ENCODE measurements around the gene INSR. TPM values are rescaled to one million over a fixed set of nuclear protein-coding genes. Genes with fewer than 3 reads are reported as not detected.

The INSR gene
- total RNA-seq, 2 donors from 2014 or later, result 50.8 to 118 TPM

DNA sequence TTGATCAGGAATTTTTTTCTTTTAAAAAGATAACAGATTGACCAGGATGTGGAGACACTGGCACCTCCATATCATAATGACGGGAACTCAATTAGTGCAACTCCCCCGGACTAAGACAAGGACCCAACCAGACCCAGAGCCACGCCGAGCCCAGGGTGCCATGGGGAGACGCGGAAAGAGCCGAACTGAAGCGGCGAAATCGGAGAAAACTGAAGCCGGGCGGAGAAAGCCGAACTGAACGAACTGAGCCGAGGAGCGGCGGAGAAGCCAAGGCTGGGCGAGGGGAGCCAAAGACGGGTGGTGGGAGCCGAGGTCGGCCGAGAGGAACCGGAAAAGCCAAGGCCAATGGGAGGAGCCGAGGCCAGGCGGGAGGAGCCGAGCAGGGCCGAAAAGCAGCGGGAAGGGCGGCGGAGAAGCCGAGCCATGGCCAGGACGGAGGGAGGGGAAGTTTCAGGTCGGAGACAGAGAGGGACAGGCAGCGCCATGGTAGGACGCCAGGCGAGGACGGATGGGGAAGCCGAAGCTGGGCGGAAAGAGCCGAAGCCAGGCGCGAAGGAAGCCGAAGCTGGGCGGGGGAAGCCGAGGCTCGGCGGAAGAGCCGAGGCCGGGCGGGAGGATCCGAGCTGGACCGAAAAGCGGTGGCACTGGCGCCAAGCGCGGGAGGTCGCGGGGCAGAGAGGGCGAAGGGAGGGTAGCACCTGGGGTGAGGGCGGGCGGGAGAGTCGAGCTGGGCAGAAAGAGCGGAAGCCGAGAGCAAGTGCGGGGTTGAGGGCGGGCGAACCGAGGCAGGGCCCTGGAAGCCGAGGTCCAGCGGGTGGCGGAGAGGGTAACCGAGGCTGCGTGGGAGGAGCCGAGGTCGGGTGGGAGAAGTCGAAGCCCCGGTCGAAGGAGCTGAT lies 195.3 kb downstream of the INSR start:
- no peaks in the 10 kb centered on the region for H3K36me3 ChIP-seq
- H3K9me3 ChIP-seq, result peaks cover 4 to 14% of the 10 kb centered on the region in 2 donors
- no peaks in the 10 kb centered on the region for H3K27me3 ChIP-seq
- peak overlapping the region; percentile 53 to 65 for H3K4me3 ChIP-seq
- TF ChIP-seq, protein P1, sequence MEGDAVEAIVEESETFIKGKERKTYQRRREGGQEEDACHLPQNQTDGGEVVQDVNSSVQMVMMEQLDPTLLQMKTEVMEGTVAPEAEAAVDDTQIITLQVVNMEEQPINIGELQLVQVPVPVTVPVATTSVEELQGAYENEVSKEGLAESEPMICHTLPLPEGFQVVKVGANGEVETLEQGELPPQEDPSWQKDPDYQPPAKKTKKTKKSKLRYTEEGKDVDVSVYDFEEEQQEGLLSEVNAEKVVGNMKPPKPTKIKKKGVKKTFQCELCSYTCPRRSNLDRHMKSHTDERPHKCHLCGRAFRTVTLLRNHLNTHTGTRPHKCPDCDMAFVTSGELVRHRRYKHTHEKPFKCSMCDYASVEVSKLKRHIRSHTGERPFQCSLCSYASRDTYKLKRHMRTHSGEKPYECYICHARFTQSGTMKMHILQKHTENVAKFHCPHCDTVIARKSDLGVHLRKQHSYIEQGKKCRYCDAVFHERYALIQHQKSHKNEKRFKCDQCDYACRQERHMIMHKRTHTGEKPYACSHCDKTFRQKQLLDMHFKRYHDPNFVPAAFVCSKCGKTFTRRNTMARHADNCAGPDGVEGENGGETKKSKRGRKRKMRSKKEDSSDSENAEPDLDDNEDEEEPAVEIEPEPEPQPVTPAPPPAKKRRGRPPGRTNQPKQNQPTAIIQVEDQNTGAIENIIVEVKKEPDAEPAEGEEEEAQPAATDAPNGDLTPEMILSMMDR (IDR thresholded peaks at IDR 0.05), result peak in 1 of 2 donors; percentile 6
- H3K4me1 ChIP-seq, result no peaks in the 10 kb centered on the region
- H3K27ac ChIP-seq, result peak overlapping the region; percentile 91 to 94
- DNase-seq (ENCODE audit: low spot score), result peak; percentile 89

DNA sequence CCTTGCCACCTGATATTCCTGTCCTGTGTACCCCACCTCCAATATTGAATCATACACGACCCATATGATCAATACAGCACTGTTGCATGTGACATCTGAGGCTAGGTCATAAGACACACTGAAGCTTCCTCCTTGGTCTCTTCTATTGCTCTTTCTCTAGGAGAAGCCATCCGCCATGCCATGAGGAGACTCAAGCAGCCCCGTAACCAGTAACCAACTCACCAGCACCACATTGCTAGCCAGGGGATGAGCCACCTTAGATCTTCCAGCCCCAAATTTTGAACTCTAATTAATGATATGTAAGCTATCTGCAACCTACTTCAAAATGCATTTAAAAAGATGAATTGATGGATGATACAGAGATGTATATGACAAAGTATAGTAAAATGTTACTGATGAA lies 196.1 kb downstream of the INSR start:
- no peaks in the 10 kb centered on the region for H3K36me3 ChIP-seq
- no peaks in the 10 kb centered on the region for H3K4me1 ChIP-seq
- peak overlapping the region in 1 of 2 donors; percentile 91 for H3K27ac ChIP-seq
- no peak for DNase-seq (ENCODE audit: low spot score)
- peak overlapping the region in 1 of 2 donors; percentile 65 for H3K4me3 ChIP-seq
- H3K27me3 ChIP-seq, result no peaks in the 10 kb centered on the region
- H3K9me3 ChIP-seq, result peaks cover 4 to 22% of the 10 kb centered on the region in 2 donors
- TF ChIP-seq, protein P1 (IDR thresholded peaks at IDR 0.05), result no peak

DNA sequence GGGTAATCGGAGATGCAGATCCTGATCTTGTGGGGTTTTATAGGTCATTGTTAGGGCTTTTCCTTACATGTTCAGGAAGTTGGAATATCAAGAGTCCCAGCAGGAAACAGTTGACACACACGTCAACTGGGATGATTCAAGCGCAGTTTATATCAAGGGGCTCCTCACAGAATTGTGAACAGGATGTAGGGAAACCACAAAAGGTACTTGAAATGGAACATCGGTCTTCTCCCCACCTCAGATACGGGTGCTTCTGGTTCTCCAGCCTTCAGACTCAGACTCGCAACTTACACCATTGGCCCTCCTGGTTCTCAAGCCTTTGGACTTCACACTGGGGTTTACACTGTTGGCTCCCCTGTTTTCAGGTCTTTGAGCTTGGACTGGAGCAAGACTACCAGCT lies 205.2 kb downstream of the INSR start:
- Histone ChIP-seq H3K27me3 (no peaks in the 10 kb centered on the region), H3K4me3 (no peak overlapping the region), H3K9me3 (peaks cover 23 to 91% of the 10 kb centered on the region in 2 donors), H3K4me1 (no peaks in the 10 kb centered on the region), H3K27ac (no peak overlapping the region), H3K36me3 (peaks cover 12% of the 10 kb centered on the region)
- TF ChIP-seq, protein P1 (IDR thresholded peaks at IDR 0.05), result no peak
- DNase-seq (ENCODE audit: low spot score), result no peak

DNA sequence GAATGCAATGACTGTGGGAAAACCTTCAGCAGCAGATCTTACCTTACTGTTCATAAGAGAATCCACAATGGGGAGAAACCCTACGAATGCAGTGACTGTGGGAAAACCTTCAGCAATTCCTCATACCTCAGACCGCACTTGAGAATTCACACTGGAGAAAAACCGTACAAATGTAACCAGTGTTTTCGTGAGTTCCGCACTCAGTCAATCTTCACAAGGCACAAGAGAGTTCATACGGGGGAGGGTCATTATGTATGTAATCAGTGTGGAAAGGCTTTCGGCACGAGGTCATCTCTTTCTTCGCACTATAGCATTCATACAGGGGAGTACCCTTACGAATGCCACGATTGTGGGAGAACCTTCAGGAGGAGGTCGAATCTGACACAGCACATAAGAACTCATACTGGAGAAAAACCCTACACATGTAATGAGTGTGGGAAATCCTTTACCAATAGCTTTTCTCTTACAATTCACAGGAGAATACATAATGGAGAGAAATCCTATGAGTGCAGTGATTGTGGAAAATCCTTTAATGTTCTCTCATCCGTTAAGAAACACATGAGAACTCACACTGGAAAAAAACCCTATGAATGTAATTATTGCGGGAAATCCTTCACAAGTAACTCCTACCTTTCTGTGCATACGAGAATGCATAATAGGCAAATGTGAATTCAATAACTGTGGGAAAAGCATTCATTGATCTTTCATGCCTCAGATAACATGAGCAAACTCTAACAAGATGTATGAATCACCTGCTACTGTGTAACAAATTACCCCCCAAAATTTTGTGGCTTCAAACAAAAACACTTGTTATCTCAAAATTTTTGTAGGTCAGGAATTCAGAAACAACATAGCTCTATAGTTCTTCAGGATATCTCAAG lies 210.9 kb downstream of the INSR start:
- TF ChIP-seq, protein P1 (IDR thresholded peaks at IDR 0.05), result no peak
- Histone ChIP-seq H3K36me3 (peaks cover 69% of the 10 kb centered on the region), H3K27me3 (no peaks in the 10 kb centered on the region), H3K9me3 (peaks cover 73 to 100% of the 10 kb centered on the region in 2 donors), H3K4me1 (no peaks in the 10 kb centered on the region), H3K27ac (no peak overlapping the region), H3K4me3 (no peak overlapping the region)
- DNase-seq (ENCODE audit: low spot score), result no peak

DNA sequence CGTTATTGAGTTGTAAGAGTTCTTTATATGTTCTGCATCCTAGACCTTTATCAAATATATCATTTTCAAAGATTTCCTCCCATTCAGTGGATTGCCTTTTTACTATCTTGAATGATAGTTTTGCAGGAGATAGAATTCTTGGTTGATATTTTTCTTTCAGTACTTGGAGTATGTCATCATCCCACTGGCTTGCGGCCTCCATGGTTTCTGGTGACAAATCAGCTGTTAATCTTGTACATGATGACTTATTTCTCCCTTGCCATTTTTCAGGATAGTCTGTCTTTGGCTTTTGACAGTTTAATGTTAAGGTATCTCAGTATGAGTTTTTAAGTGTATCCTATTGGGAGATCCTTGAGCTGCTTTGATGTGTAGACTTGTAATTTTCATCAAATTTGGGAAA lies 216.2 kb downstream of the INSR start:
- H3K27me3 ChIP-seq, result no peaks in the 10 kb centered on the region
- no peak overlapping the region for H3K4me3 ChIP-seq
- TF ChIP-seq, protein P1 (IDR thresholded peaks at IDR 0.05), result no peak
- peaks cover 98% of the 10 kb centered on the region for H3K36me3 ChIP-seq
- H3K4me1 ChIP-seq, result no peaks in the 10 kb centered on the region
- H3K9me3 ChIP-seq, result peaks cover 49 to 81% of the 10 kb centered on the region in 2 donors
- no peak for DNase-seq (ENCODE audit: low spot score)
- no peak overlapping the region for H3K27ac ChIP-seq
